Cardiac fibroblast (primary cell): Measurements from ENCODE around the gene TBC1D9B.

Source experiments
- DNase-seq, 2 donors: peaks; one replicate each; pipeline versions ENCODE4 v3.0.0 to v3.0.0-alpha.2; 2010; ENCODE audit warnings: low read depth in 2 of 2
- H3K4me3 ChIP-seq, 2 donors: replicated peaks in 1 of 2; 1 replicate in 1 of 2; 2 replicates in 1 of 2; pipeline ENCODE4 v1.5.1; 2011; ENCODE audit warnings: low read depth in 2 of 2, low read length in 2 of 2, mild to moderate bottlenecking in 2 of 2, moderate library complexity in 1 of 2
- TF ChIP-seq, protein P1 (sequence below): IDR thresholded peaks from one replicate; pipeline ENCODE4 v1.5.1; 2011; ENCODE audit warnings: low read depth, mild to moderate bottlenecking, low read length, inconsistent platforms

TBC1D9B gene

DNA sequence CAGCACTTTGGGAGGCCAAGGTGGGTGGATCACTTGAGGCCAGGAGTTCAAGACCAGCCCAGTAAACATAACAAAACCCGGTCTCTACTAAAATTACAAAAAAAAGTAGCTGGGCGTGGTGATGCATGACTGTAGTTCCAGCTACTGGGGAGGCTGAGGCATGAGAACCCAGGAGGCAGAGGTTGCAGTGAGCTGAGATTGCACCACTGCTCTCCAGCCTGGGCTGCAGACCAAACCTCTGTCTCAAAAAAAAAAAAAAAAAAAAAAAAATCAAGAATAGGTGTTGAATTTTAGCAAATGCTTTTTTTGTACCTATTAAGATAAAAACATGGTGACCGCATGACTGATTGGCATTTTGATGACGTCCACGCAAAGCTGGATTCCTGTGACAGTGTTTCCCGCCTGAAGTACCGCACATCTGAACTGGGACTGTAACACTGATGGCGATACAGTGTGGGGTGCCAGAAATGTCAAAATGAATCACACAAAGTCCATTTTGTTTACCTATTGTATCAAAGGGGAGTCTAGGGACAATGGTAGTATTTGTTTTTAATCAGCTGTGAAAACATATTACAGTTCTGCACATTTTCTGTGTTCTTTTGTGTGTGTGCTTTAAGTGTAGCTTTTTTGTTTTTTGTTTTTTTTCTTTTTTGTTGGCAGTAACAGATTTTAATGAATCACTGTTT is 23.2 kb upstream of the TBC1D9B start:
- TF ChIP-seq, protein P1, sequence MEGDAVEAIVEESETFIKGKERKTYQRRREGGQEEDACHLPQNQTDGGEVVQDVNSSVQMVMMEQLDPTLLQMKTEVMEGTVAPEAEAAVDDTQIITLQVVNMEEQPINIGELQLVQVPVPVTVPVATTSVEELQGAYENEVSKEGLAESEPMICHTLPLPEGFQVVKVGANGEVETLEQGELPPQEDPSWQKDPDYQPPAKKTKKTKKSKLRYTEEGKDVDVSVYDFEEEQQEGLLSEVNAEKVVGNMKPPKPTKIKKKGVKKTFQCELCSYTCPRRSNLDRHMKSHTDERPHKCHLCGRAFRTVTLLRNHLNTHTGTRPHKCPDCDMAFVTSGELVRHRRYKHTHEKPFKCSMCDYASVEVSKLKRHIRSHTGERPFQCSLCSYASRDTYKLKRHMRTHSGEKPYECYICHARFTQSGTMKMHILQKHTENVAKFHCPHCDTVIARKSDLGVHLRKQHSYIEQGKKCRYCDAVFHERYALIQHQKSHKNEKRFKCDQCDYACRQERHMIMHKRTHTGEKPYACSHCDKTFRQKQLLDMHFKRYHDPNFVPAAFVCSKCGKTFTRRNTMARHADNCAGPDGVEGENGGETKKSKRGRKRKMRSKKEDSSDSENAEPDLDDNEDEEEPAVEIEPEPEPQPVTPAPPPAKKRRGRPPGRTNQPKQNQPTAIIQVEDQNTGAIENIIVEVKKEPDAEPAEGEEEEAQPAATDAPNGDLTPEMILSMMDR = no peak
- no peak overlapping the region for H3K4me3 ChIP-seq
- peak in 1 of 2 donors; percentile 3 for DNase-seq

DNA sequence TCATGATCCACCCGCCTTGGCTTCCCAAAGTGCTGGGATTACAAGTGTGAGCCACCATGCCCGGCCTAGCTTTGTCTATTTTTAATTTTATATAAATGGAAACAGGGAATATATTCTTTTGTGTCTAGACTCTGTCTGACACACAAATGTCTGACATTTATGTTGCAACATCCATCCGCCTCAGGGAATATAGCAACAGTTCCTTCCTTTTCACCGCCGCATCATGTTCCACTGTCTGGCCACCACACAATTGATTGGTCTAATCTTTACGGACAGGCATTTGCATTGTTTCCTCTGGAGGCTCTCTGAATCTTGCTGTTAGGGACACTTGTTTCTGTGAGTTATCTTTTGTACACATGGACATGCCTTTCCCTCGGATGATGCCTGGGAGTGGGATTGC is 20.1 kb upstream of the TBC1D9B start:
- TF ChIP-seq, protein P1 = no peak
- DNase-seq = no peak
- no peak overlapping the region for H3K4me3 ChIP-seq

DNA sequence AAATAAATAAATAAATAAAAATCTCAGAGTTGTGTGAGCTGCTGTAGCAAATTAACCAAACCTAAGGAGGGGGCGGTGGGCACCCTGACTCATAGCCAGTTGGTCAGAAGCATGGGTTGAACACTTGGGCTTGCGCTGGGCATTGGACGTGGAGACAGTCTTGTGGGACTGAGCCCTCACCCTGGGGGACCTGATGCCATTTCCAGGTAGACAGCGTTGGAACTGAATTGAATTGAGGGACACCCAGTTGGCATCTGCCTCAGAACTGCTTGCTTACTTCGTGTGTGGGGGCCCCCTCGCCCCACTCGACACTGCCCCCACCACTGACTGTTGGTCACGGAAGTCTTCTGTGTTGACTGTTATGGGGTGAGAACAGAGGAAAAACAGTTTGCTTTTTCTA is 19.0 kb upstream of the TBC1D9B start:
- no peak overlapping the region for H3K4me3 ChIP-seq
- TF ChIP-seq, protein P1 = no peak

DNA sequence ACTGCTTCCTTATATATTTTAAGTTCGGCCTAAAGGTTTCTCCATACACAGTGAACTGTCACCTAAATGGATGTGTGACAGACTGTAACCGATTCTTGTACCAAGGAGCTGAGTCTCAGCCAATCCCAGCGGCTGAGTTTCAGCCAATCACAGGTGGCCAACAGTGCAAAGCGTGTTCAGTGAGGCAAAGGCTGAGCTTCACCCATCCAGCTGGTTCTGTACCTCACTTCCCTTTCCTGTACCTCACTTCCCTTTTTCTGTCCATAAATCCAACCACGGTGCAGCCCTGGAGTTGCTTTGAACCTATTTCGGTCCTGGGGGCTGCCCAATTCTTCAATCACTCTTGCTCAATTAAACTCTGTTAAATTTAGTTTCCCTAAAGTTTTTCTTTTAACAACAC is 15.7 kb upstream of the TBC1D9B start:
- TF ChIP-seq, protein P1 = no peak
- H3K4me3 ChIP-seq = no peak overlapping the region
- no peak for DNase-seq

More for the DNA sequence above, 19.0 kb upstream of the TBC1D9B start:
- DNase-seq = no peak

DNA sequence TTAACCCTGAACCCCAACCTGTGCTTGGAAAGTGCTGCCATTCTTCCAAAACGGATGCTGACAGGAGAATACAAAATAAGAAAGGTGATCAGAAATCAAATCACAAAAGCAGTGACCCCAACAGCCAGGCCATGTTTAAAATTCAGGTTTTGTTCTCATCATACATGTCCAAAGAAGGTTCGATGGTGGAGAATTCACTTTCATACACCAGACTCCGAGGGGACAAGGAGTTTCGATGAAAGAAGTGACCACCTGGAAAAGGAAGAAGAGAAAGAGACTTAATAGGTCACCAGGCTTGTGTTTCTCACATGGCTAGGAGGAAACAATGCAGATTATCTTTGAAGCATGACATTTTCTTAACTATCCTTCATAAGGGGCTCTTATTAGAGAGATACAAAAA is 12.5 kb upstream of the TBC1D9B start:
- H3K4me3 ChIP-seq = no peak overlapping the region
- TF ChIP-seq, protein P1 = no peak
- DNase-seq = no peak

DNA sequence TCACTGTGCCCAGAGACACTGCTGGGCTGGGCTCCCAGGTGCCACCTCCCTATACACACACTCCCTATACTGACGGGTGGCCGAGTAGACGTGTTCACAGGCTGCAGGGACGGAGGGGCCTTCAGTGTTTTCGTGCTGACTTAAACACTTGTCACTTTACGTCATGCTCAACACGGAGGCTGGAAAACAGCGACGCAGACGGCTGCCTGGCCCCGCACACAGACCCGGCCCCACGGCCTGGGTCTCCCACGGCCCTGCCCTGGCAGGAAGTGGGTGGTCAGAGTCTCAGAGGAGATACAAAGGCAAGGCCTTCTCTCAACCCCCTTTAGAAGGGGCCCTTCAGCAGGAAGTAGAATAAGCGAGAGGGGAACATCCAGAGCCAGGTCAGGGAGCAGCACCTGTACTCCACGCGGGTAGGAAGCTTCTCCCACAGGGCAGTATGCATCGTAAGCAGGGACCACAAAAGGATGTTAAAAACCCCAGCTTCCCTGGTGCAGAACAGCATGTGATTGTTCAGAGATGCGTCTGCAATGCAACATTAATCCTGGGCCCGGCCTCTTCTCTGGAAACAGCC is 11.9 kb upstream of the TBC1D9B start:
- TF ChIP-seq, protein P1 = no peak
- DNase-seq = no peak
- no peak overlapping the region for H3K4me3 ChIP-seq
